Measurements from ENCODE around the gene PSEN1.

PSEN1 gene

DNA sequence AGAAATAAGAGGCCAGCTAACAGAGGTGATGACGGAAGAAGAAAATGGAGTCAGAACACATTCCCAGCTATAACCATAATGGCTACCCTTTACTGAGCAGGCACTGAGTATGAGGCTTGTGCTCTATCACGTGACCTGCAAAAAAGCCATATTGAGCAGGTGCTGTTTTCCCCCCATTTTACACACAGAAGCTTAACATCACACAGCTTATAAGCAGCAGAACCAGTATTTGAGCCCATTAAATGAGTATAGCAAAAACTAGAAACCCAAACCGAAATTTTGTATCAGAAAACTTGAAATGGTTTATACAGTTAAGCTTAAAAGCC lies 129.4 kb downstream of the PSEN1 start:
- Histone ChIP-seq H2AFZ (ENCODE audit: insufficient read depth, low read length, poor library complexity) (no peak overlapping the region), H2BK120ac (ENCODE audit: insufficient read depth, low read length, poor library complexity) (no peak overlapping the region), H4K12ac (ENCODE audit: low read depth, low read length) (no peak overlapping the region), H2AK5ac (ENCODE audit: low read length) (no peak overlapping the region), H3K36me3 (ENCODE audit: control insufficient read depth in 1 of 2, insufficient read depth in 2 of 2, low read length in 2 of 2) (no peaks in the 10 kb centered on the region), H4K8ac (ENCODE audit: low read depth, low read length) (no peak overlapping the region), H3K4me3 (ENCODE audit: low read depth, low read length) (no peak overlapping the region), H3K14ac (ENCODE audit: low read length) (no peak overlapping the region), H3K79me1 (ENCODE audit: low read length) (no peaks in the 10 kb centered on the region), H3K9me3 (ENCODE audit: insufficient read depth, low read depth, low read length) (no peaks in the 10 kb centered on the region), H3K4me2 (ENCODE audit: low read length) (no peak overlapping the region), H3K18ac (ENCODE audit: low read length) (no peak overlapping the region), H3K9ac (ENCODE audit: low read length) (no peak overlapping the region), H3K27ac (ENCODE audit: low read depth, low read length) (no peak overlapping the region), H3K4ac (ENCODE audit: low read depth, low read length) (no peak overlapping the region), H2BK5ac (ENCODE audit: low read depth, low read length, poor library complexity) (no peak overlapping the region), H3K23ac (ENCODE audit: low read length) (no peak overlapping the region), H3K4me1 (ENCODE audit: control insufficient read depth in 1 of 2, insufficient read depth in 2 of 2, low read length in 2 of 2) (no peaks in the 10 kb centered on the region), H4K91ac (ENCODE audit: low read depth, low read length) (no peak overlapping the region), H2BK12ac (ENCODE audit: low read length) (no peak overlapping the region), H3K27me3 (ENCODE audit: insufficient read depth, low read length) (no peaks in the 10 kb centered on the region), H3K79me2 (ENCODE audit: control insufficient read depth, insufficient read depth, low read length, poor library complexity) (no peaks in the 10 kb centered on the region)
- no CpG with 5 or more reads among the region's 3 CpGs for WGBS (ENCODE audit: extremely low coverage, insufficient coverage, insufficient read length)
- no peak for DNase-seq

DNA sequence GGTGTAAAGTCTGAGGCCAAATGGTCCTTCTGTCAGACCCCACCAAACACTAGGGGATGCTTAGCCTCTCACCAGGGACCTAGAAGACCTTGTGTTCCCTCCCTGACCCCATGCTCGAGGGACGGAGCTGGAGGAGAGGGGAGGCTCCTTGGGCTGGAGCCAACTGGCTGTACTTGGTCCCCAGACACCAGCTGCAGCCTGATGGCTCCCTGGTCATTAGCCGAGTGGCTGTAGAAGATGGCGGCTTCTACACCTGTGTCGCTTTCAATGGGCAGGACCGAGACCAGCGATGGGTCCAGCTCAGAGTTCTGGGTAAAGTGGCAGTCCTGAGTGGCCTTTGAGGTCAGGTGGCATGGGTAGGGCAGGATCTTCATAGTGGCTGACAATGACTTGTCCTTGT lies 130.0 kb downstream of the PSEN1 start:
- Histone ChIP-seq H3K18ac (ENCODE audit: low read length) (no peak overlapping the region), H4K12ac (ENCODE audit: low read depth, low read length) (no peak overlapping the region), H3K27me3 (ENCODE audit: insufficient read depth, low read length) (no peaks in the 10 kb centered on the region), H3K4ac (ENCODE audit: low read depth, low read length) (no peak overlapping the region), H2BK12ac (ENCODE audit: low read length) (no peak overlapping the region), H3K9ac (ENCODE audit: low read length) (no peak overlapping the region), H3K4me1 (ENCODE audit: control insufficient read depth in 1 of 2, insufficient read depth in 2 of 2, low read length in 2 of 2) (no peaks in the 10 kb centered on the region), H2BK5ac (ENCODE audit: low read depth, low read length, poor library complexity) (no peak overlapping the region), H3K14ac (ENCODE audit: low read length) (no peak overlapping the region), H2AFZ (ENCODE audit: insufficient read depth, low read length, poor library complexity) (no peak overlapping the region), H3K23ac (ENCODE audit: low read length) (no peak overlapping the region), H3K9me3 (ENCODE audit: insufficient read depth, low read depth, low read length) (no peaks in the 10 kb centered on the region), H2AK5ac (ENCODE audit: low read length) (no peak overlapping the region), H2BK120ac (ENCODE audit: insufficient read depth, low read length, poor library complexity) (no peak overlapping the region), H3K79me2 (ENCODE audit: control insufficient read depth, insufficient read depth, low read length, poor library complexity) (no peaks in the 10 kb centered on the region), H3K36me3 (ENCODE audit: control insufficient read depth in 1 of 2, insufficient read depth in 2 of 2, low read length in 2 of 2) (no peaks in the 10 kb centered on the region), H4K91ac (ENCODE audit: low read depth, low read length) (no peak overlapping the region), H3K4me3 (ENCODE audit: low read depth, low read length) (no peak overlapping the region), H3K79me1 (ENCODE audit: low read length) (no peaks in the 10 kb centered on the region), H3K27ac (ENCODE audit: low read depth, low read length) (no peak overlapping the region), H4K8ac (ENCODE audit: low read depth, low read length) (no peak overlapping the region), H3K4me2 (ENCODE audit: low read length) (no peak overlapping the region)
- DNase-seq: no peak
- no CpG with 5 or more reads among the region's 7 CpGs for WGBS (ENCODE audit: extremely low coverage, insufficient coverage, insufficient read length)

DNA sequence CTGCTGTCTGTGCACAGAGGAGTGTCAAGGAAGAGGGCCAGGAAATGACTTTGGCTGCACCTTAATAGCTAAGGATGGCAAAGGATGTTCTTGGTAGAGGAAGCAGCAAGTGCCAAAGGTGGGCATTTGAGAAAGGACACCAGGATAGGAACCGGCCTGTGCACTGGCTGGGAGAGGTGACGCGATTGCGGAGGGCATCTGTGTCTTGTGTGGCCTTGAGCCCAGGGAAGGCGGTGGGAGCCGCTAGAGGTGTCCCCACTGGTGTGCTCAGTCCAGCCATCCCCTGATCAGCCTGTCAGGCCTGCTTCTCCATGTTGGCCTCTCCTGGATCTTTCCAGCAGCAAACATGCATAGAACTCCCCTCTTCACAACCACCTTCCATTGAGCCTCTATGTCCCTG lies 131.2 kb downstream of the PSEN1 start:
- WGBS (ENCODE audit: extremely low coverage, insufficient coverage, insufficient read length): no CpG with 5 or more reads among the region's 6 CpGs
- no peak overlapping the region for H3K4me3 ChIP-seq (ENCODE audit: low read depth, low read length)
- no peak overlapping the region for H2BK120ac ChIP-seq (ENCODE audit: insufficient read depth, low read length, poor library complexity)

DNA sequence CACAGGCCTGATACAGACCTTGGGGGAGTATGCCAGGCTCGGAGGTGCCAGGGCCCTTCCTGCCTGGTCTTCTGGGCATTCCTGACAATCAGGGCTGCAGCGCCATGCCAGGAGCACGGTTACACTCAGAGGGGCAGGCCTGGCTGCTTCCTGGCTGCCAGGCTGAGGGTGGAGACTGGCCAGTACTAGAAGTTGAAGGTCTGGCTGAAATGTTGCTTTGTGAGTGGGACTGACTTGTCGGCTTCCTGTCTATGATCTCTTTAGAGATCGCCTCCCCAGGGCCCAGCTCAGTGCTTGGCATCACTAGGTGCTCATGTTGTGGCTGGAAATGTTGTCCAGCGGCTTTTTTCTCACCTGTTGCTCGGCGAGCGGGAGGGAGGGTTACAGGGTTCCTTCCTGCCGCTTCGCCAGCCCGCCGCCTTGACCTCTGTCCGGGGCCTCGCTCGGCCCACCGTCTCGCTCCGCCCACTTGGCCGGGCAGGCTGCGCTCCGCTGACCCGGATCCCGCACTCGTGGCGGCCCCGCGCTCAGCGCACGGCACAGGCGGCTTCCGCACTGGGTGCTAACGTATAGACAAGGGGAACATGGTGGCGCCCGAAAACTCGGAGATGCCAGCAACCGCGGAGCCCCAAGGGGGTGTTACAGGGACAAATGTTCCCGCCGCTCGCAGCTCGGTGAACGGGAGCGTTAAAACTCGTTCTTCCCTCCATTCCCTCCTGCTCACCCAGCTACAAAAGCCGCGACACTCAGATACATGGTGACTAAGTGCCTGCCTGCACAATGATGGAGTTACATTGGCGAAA lies 133.6 kb downstream of the PSEN1 start:
- Histone ChIP-seq H3K36me3 (ENCODE audit: control insufficient read depth in 1 of 2, insufficient read depth in 2 of 2, low read length in 2 of 2) (peaks cover 4 to 9% of the 10 kb centered on the region in 2 experiments), H3K27ac (ENCODE audit: low read depth, low read length) (no peak overlapping the region), H3K9ac (ENCODE audit: low read length) (no peak overlapping the region), H3K4me3 (ENCODE audit: low read depth, low read length) (peak overlapping the region; percentile 29), H4K91ac (ENCODE audit: low read depth, low read length) (no peak overlapping the region), H4K12ac (ENCODE audit: low read depth, low read length) (no peak overlapping the region), H4K8ac (ENCODE audit: low read depth, low read length) (no peak overlapping the region), H3K9me3 (ENCODE audit: insufficient read depth, low read depth, low read length) (no peaks in the 10 kb centered on the region), H3K27me3 (ENCODE audit: insufficient read depth, low read length) (no peaks in the 10 kb centered on the region), H3K18ac (ENCODE audit: low read length) (no peak overlapping the region), H2BK5ac (ENCODE audit: low read depth, low read length, poor library complexity) (no peak overlapping the region), H3K79me2 (ENCODE audit: control insufficient read depth, insufficient read depth, low read length, poor library complexity) (no peaks in the 10 kb centered on the region), H2AK5ac (ENCODE audit: low read length) (no peak overlapping the region), H3K79me1 (ENCODE audit: low read length) (no peaks in the 10 kb centered on the region), H3K4ac (ENCODE audit: low read depth, low read length) (no peak overlapping the region), H2BK120ac (ENCODE audit: insufficient read depth, low read length, poor library complexity) (no peak overlapping the region), H2BK12ac (ENCODE audit: low read length) (no peak overlapping the region), H3K4me1 (ENCODE audit: control insufficient read depth in 1 of 2, insufficient read depth in 2 of 2, low read length in 2 of 2) (no peaks in the 10 kb centered on the region), H3K14ac (ENCODE audit: low read length) (no peak overlapping the region), H2AFZ (ENCODE audit: insufficient read depth, low read length, poor library complexity) (no peak overlapping the region), H3K23ac (ENCODE audit: low read length) (no peak overlapping the region), H3K4me2 (ENCODE audit: low read length) (peak overlapping the region; percentile 31)
- DNase-seq: peak; percentile 58 to 74
- no CpG with 5 or more reads among the region's 48 CpGs for WGBS (ENCODE audit: extremely low coverage, insufficient coverage, insufficient read length)

More for the DNA sequence above, 131.2 kb downstream of the PSEN1 start:
- no peak overlapping the region for H2BK12ac ChIP-seq (ENCODE audit: low read length)
- no peak overlapping the region for H3K23ac ChIP-seq (ENCODE audit: low read length)
- H3K9me3 ChIP-seq (ENCODE audit: insufficient read depth, low read depth, low read length): no peaks in the 10 kb centered on the region
- no peaks in the 10 kb centered on the region for H3K4me1 ChIP-seq (ENCODE audit: control insufficient read depth in 1 of 2, insufficient read depth in 2 of 2, low read length in 2 of 2)
- H3K27me3 ChIP-seq (ENCODE audit: insufficient read depth, low read length): no peaks in the 10 kb centered on the region
- no peak overlapping the region for H2AK5ac ChIP-seq (ENCODE audit: low read length)
- H3K4me2 ChIP-seq (ENCODE audit: low read length): no peak overlapping the region
- H3K9ac ChIP-seq (ENCODE audit: low read length): no peak overlapping the region
- H3K14ac ChIP-seq (ENCODE audit: low read length): no peak overlapping the region
- no peaks in the 10 kb centered on the region for H3K79me1 ChIP-seq (ENCODE audit: low read length)
- H3K36me3 ChIP-seq (ENCODE audit: control insufficient read depth in 1 of 2, insufficient read depth in 2 of 2, low read length in 2 of 2): peaks cover 2 to 3% of the 10 kb centered on the region in 2 experiments
- no peaks in the 10 kb centered on the region for H3K79me2 ChIP-seq (ENCODE audit: control insufficient read depth, insufficient read depth, low read length, poor library complexity)
- DNase-seq: no peak
- H3K18ac ChIP-seq (ENCODE audit: low read length): no peak overlapping the region
- H4K91ac ChIP-seq (ENCODE audit: low read depth, low read length): no peak overlapping the region
- H4K8ac ChIP-seq (ENCODE audit: low read depth, low read length): no peak overlapping the region
- H4K12ac ChIP-seq (ENCODE audit: low read depth, low read length): no peak overlapping the region
- H3K27ac ChIP-seq (ENCODE audit: low read depth, low read length): no peak overlapping the region
- no peak overlapping the region for H2AFZ ChIP-seq (ENCODE audit: insufficient read depth, low read length, poor library complexity)
- no peak overlapping the region for H3K4ac ChIP-seq (ENCODE audit: low read depth, low read length)
- H2BK5ac ChIP-seq (ENCODE audit: low read depth, low read length, poor library complexity): no peak overlapping the region

Data from trophoblast cell (in vitro differentiated cells and primary cell).